GM19395 (cell line): Measurements from ENCODE around the gene GPR137.

Source experiments
- ATAC-seq: cut with Tn5 transposase; IDR thresholded peaks from one replicate; pipeline ENCODE4 v1.9.1; 2021; ENCODE audit warnings: mild to moderate bottlenecking, moderate library complexity; ENCODE audit not compliant: unreplicated experiment

Gene GPR137

DNA sequence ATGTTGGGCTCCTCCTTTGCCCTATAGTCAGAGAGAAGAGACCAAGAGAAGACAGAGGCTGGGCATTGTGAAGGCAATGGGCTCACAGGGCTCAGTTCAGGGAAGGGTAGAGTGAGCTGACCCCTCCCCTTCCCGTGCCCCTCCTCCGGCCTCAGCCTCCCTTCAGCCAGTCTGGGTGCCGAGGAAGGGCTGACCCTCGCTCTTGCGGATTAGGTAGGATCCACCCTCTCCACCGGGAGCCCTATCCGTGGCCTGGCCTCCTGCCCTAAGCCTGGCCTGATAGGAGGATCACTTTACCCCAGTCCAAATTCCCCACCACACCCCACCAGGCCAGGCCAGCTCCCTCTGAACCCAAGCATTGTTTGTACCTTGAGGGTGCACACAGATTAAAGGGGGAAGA, 37.1 kb upstream of the GPR137 start:
- ATAC-seq = no peak

DNA sequence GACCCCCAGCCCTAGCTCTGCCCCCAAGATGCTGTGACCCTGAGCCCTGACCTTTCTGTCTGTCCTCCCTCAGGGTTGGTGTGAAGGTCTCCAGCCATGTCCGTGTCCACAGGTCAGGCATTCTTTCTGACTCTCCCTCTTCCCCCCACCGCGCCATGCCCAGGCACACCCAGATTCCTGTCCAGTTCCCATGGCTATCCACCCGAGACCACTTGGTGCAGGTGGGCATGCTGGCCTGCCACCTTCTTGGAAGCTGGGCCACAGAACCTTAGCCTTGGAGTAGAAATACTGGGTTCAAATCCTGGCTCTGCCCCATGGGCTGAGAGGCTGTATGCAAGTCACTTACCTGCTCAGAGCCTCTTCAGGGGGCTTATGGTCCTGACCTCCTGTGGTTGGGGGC, 36.6 kb upstream of the GPR137 start:
- no peak for ATAC-seq

DNA sequence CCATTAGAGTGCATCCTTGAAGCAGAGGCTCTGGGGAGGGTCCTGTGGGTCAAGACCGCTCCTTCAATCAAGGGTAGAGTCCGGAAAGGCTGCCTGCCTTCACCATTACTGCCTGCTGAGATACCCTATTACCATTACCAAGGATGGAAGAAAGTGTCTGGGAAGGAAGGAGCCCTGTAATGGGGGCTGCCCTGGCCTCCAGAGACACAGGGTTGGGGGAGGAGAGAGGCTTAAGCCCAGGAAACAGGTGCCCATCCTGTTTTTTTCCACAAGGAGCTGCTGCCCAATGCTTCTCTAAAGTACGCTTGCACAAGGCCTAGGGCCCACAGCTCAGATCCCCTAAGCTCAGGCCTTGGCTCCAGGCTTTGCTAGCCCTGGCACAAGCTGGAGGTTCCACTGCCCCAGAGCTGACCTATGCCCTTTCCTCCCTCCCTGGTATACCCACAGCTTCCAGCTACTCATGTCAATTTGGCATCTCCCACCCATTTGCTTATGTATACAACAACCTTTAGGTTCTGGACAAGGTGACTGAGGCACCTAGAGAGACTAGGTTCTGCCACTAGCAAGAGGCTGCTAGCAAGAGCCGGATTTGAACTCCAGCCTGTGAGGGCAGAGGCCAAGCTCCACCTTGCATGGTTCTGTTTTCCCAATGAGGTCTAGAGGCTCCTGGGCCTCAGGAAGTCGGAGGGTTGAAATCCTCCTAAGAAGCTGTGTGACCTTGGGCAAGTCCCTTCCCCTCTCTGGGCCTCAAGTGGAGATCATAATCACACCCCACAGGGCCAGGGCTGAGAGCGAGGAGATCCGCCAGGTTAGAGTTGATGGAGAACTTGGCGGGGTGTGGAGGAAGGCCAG, 35.9 kb upstream of the GPR137 start:
- ATAC-seq = no peak

DNA sequence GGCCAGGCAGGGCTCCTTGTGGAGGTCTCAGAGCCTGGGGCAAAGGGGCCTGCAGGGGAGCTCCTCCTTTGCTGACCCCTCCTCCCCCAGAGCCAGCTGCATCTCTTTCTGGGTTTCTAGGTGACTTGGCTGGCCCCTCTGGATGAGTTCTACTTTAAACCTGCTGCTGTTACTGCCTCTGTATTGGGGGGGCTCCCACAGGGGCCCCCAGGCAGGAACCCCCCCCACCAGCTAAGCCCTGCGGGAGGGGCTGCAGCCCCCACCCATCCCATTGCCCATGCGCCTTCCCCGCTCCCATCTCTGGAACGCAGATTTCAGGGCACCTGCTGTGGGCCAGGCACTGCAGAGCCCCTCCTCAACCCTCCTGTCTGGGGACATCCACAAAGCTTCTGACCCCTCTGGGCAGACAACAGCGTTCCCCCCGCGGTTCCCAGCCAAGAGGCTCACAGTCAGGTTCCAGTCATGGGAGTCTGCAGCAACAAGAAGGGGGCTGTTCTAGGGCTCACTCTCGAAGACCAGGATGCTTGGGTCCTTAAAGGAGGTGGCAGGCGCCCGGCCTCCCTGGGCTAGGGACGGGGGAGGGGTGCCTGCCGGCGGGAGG, 35.1 kb upstream of the GPR137 start:
- no peak for ATAC-seq

DNA sequence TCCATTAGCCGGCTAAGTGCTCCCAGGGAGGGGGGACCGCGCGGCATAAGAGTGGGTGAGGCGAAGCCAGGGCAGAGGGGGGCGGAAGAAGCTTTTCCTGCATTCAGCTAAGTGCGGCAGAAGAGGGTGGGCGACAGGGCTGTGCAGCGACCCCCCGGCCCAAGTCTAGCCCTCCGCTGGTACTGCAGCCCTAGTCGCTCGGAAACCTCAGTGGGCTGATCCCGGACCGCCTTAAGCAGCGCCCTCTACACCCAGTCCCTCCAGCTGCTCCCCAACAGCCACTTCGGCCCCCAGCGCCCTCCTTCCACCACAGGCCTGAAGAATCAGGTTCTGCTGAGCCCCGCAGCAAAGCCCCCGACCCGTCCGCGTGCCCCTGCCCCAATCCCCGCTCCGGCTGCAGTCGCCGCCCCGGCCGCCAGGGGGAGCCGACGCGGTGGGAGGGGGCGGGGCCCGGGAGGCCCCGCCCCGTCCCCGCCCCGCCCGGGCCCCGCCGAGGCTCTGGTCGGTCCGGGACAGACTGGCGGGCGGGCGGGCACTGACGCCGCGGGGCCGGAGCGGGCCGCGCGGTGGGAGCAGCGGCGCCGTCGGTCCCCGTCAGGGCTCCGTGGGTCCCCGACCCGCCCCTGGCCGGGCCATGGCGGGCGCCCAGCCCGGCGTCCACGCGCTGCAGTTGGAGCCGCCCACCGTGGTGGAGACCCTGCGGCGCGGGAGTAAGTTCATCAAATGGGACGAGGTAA, 34.5 kb upstream of the GPR137 start, which contains the start of gene PLCB3:
Gene PLCB3 (plus strand): TSS at position 515 of the 737 bp plus-strand sequence. CDS start 120 bp downstream, at position 635.
- no peak for ATAC-seq

DNA sequence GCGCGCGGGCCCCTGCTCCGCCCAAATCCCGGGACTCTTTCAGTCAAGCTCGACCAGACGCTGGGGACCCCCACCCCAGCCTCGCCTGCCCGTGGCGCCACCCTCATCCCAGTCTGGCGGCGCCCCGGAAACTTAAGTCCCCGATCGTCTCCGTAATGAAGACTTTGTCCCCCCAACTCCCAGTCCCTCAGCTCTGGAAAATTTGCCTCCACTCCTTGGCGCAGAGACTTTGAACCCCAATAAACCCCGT, 34.0 kb upstream of the GPR137 start:
- no peak for ATAC-seq

DNA sequence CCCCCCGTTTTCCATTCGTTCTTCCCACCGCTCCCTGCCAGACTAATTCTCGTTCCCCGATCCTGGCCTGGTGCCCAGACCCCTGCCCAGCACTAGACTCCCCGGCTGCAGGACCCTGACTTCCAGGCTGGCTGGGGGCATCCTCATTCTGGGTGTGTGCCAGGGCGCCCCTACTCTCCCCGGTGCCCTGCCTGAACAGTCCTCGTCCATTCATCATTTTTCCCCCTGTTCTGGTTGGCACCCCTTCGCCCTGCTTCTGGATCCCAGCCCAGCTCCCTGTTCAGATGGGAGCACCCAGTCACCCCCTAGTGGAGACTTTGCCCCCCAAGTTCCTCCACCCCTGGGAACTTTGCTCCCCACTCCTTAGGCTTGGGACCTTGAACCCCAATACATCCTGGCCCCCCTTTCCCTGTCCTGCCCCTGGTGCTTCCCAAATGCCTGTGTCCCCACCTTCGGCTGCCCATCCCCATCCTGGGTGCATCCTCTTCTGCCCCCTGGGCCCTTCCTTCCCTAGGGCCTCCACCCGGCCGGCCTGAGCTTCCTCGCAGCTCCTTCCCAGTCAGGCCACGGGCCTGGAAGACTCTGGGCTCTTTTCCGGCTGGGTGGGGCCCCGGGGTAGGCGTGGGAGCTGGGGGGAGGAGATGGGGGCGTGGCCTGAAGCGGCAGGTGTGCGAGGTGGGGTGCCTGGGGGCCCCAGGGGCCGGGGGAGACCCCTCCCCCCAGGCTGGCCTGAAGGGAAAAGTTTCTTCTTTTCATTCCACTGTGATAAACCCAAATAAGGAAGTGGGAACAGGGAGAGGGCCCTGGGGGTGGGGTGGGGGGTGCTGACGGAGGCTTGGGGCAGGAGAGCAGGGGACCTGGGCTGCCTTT, 33.4 kb upstream of the GPR137 start:
- no peak for ATAC-seq

DNA sequence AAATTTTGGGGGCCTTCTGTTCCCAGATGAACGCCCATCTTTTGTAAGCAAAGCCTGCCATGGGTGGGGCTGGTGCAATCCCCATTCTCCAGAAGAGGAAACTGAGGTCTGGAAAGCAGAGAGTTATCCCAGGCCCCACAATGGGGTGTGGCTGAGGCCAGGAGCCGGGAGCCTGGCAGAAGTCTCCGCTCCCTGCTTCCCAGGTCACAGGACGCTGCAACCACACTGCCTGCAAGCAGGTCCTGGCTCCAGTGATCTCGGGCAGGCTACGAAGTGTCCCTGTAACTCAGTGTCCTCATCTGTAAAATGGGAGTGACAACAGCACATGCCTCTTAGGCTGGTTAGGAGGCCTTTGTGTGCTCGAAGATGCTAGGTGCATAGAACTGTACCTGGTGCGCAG, 32.6 kb upstream of the GPR137 start:
- ATAC-seq = no peak

DNA sequence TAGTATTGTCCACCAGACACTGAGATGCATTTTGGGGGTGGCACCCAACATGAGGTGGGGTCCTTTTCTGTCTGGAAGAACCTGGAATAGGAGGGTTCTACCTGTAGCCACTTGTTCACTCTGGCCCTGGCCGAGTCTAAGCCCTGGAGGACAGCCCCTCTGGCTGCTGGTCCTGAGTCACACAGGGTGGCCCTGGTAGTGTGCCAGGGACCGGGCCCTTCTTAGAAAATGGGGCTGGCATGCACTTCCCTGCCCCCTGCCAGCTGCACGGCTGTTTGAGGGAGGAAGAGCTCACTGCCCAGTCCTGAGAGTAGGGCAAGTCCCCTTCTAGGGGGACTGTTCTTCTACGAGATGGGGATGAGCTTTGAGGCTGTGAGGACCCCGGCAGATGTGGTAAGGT, 32.2 kb upstream of the GPR137 start:
- ATAC-seq = no peak

DNA sequence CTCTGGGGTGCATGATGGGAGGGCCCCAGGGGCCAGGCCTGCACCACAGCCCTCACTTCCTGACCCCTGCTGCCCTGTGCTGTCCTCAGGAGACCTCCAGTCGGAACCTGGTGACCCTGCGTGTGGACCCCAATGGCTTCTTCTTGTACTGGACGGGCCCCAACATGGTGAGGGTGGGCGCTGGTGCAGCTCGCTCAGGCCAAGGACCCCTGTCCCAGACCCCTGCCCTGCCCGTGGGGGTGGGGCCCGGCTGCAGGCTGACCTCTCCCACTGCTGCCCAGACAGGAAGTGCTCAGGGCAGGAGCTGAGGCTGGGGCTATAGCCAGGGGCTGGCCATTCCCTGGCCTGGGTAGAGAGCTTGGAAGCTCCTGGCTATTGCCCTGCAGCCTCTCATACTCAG, 31.3 kb upstream of the GPR137 start:
- ATAC-seq = no peak

DNA sequence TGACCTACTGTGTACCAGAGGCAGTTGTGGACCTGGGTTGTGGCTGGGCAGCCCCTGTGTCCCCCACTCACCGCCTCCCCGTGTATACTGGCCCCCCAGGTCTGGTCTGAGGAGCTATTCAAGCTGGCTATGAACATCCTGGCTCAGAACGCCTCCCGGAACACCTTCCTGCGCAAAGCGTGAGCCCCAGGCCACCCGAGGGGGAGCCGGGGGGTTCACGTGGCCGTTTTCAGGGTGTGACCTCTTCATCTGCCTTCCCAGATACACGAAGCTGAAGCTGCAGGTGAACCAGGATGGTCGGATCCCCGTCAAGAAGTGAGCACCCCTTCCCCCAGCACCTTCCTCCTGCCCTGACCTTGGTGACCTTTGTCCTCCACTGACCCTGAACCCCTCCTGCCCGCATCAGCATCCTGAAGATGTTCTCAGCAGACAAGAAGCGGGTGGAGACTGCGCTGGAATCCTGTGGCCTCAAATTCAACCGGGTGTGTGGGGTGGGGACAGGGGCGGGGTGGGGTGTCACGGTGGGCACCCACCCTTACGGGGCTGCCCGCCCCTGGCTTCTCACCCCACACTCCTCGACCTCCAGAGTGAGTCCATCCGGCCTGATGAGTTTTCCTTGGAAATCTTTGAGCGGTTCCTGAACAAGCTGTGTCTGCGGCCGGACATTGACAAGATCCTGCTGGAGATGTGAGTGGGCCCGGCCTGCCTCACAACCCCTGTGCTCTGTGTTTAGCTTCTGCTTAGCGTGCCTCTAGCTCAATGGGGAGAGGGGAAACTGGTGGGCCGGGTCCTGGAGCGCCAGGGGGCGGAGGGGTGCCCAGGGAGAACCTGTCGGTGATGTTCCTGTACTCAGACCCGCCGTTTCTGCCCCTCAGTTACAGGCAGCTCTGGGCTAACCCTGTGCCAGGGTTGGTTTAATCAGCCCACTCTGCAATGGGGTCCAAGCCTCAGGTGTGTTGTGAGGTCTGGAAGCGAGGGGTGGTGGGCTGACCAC, 30.2 kb upstream of the GPR137 start:
- no peak for ATAC-seq

DNA sequence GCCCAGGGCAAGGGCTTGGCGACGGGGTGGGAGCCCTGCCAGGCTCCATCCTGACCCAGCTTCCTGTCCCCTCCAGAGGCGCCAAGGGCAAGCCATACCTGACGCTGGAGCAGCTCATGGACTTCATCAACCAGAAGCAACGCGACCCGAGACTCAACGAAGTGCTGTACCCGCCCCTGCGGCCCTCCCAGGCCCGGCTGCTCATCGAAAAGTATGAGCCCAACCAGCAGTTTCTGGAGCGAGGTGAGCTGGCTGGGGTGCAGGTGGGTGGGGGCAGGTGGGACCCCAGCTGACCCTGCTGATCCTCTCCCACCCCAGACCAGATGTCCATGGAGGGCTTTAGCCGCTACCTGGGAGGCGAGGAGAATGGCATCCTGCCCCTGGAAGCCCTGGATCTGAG, 29.3 kb upstream of the GPR137 start:
- no peak for ATAC-seq

DNA sequence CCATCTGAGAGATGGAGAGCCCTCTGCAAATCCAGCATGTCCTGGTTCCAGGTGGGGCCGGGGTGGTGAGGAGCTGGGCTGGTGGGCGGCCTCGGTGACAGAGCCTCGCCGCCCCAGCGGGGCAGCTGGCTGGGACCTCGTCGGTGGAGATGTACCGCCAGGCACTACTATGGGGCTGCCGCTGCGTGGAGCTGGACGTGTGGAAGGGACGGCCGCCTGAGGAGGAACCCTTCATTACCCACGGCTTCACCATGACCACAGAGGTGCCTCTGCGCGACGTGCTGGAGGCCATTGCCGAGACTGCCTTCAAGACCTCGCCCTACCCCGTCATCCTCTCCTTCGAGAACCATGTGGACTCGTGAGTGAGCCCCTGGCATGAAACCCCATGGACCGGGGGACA, 27.3 kb upstream of the GPR137 start:
- no peak for ATAC-seq

DNA sequence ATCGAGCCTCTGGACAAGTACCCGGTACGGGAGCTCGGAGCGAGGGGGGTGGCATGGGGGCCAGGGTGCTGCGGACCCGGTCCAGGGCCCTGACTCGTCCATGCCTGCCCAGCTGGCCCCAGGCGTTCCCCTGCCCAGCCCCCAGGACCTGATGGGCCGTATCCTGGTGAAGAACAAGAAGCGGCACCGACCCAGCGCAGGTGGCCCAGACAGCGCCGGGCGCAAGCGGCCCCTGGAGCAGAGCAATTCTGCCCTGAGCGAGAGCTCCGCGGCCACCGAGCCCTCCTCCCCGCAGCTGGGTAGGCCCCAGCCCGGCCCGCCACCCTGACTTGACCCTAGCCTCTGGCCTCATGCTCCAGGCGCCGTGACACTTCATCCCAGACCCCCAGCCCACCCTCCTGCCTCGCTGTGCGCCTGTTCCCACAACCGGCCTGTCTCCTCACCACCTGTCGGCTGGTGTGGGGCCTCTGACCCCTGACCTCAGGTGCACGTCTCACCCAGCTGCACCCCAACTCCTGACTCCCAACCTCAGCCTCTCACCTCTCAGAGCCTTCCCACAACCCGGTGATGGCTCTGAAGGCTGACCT, 26.6 kb upstream of the GPR137 start:
- ATAC-seq = no peak

DNA sequence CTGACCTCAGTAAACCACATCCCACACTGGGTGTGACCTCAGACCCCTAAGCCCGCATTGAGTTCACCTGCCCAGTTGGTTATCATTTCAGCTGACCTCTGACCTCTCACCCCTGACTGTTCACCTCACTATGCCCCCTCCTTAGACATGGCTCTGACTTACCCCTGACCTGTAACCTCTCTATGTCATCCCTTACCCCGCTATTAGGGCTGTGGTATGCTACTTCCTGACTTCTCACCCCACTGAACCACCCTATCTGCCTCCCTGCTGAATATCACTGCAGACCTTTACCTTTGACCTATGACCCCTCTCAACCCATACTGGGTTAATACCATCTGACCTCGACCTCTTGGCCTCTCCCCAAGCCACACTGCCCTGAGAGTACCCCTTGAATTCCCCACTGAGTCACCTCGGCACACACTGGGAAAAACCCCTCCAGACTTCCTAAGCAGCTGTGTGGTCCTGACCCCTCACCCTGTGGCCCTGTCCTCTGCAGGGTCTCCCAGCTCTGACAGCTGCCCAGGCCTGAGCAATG, 26.0 kb upstream of the GPR137 start:
- no peak for ATAC-seq

DNA sequence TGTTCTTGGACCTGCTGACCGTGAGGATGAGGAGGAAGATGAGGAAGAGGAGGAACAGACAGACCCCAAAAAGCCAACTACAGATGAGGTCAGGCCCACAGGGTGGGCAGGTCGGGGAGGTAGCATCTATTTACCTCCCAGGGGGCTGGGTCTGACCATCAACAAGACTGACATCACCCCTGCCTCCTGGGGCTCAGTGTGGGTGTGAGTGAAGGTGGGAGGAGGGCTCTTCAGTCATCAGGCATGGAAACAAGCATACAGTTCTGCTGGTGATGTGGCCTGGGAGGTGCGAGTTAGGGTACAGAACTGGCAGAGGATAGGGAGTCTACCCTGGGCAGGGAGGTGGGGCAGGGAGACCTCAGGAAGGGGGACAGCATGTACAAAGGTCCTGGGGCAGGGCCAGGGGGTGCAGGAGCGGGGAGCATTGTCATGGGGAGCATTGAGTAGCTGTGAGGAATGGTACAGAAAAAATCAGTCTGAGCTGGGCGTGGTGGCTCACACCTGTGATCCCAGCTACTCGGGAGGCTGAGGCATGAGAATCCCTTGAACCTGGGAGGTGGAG, 25.4 kb upstream of the GPR137 start:
- no peak for ATAC-seq

DNA sequence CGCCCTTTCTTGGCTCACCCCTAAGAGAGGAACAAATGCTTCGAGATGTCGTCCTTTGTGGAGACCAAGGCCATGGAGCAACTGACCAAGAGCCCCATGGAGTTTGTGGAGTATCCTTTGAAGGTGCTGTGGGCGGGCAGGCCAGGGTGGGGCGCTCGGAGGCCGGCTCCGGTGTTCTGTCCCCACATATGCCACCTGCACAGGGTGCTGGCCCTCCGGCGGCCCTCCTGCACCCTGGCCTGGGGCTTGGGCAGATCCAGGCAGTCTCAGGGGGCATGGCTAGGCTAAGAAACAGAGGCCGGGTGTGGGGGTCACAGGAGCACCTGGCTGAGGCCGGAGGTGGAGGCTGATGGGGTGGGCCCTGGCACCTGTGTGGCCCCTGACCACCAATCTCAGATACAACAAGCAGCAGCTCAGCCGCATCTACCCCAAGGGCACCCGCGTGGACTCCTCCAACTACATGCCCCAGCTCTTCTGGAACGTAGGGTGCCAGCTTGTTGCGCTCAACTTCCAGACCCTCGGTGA, 24.0 kb upstream of the GPR137 start:
- ATAC-seq = no peak

DNA sequence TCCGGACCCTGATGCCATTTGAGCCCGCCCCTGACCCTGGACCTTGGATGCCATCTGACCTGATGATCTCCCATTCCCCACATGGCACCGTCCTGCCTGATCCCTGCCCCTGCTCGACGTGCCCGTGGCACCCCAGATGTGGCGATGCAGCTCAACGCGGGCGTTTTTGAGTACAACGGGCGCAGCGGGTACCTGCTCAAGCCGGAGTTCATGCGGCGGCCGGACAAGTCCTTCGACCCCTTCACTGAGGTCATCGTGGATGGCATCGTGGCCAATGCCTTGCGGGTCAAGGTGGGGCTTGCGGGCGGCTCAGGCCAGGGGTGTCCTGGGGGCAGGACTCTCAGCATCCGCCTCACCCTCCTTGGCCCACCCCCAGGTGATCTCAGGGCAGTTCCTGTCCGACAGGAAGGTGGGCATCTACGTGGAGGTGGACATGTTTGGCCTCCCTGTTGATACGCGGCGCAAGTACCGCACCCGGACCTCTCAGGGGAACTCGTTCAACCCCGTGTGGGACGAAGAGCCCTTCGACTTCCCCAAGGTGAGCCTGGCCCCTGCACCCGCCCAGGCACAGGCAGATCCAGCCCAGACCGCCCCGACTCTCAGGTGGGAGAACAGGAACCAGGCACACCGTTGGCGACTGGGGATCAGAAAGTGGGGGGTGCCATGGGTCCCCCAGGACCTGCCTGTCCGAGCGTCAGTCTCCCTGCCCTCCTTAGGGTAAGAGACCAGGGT, 23.2 kb upstream of the GPR137 start:
- ATAC-seq = no peak
